SU-DHL-6 (cell line): ENCODE measurements around the gene SLC9A6.

ENCODE experiments used
- H2AFZ ChIP-seq: fragments of 200-600 bp; sonication (generic); 2 replicates; pipeline ENCODE4 v1.6.1; 2014; ENCODE audit warnings: low read depth, mild to moderate bottlenecking, moderate library complexity, mixed read lengths, antibody characterized with exemption, low read length; ENCODE audit not compliant: severe bottlenecking
- H3F3A ChIP-seq: fragments of 200-600 bp; shearing (Covaris generic); 2 replicates; pipeline ENCODE4 v1.6.0; 2016; ENCODE audit warnings: antibody characterized with exemption, mild to moderate bottlenecking; ENCODE audit not compliant: insufficient read depth
- H3K27ac ChIP-seq: fragments of 200-600 bp; sonication (generic); 2 replicates; pipeline ENCODE4 v1.5.1; 2016; ENCODE audit warnings: low read depth, mild to moderate bottlenecking, low read length, moderate library complexity, mixed read lengths
- H3K27me3 ChIP-seq: fragments of 200-600 bp; sonication (generic), shearing (Covaris generic); 2 replicates; pipeline ENCODE4 v1.6.0; 2014; ENCODE audit warnings: mild to moderate bottlenecking, low read length
- H3K36me3 ChIP-seq: fragments of 200-600 bp; sonication (generic); 2 replicates; pipeline ENCODE4 v1.6.1; 2014; ENCODE audit warnings: mild to moderate bottlenecking, low read length, mixed read lengths
- H3K4me2 ChIP-seq: fragments of 300-600, 200-600 bp; shearing (Covaris generic), sonication (generic); 2 replicates; pipeline ENCODE4 v1.6.0; 2014; ENCODE audit warnings: low read length, low read depth, mild to moderate bottlenecking; ENCODE audit not compliant: poor library complexity, severe bottlenecking
- H3K4me3 ChIP-seq: fragments of 200-600 bp; sonication (generic); 2 replicates; pipeline ENCODE4 v1.5.1; 2014; ENCODE audit warnings: antibody characterized with exemption, low read length, mild to moderate bottlenecking, mixed read lengths; ENCODE audit not compliant: insufficient read depth, poor library complexity, severe bottlenecking
- H3K79me2 ChIP-seq: fragments of 200-600 bp; sonication (generic); 2 replicates; pipeline ENCODE4 v1.6.1; 2014; ENCODE audit warnings: mild to moderate bottlenecking, low read length, moderate library complexity; ENCODE audit not compliant: insufficient read depth
- H3K9ac ChIP-seq: fragments of 200-600 bp; sonication (generic); 2 replicates; pipeline ENCODE4 v1.7.0; 2014; ENCODE audit warnings: mild to moderate bottlenecking, low read length
- H3K9me2 ChIP-seq: fragments of 200-600 bp; sonication (generic); replicated peaks from 2 replicates; pipeline ENCODE4 v1.6.1; 2014; ENCODE audit warnings: low read length; ENCODE audit not compliant: insufficient read depth
- H3K9me3 ChIP-seq: fragments of 200-600 bp; sonication (generic); 2 replicates; pipeline ENCODE4 v1.6.1; 2014; ENCODE audit warnings: low read length, mixed read lengths; ENCODE audit not compliant: insufficient read depth
- H4K20me1 ChIP-seq: fragments of 200-600 bp; sonication (generic); 2 replicates; pipeline ENCODE4 v1.6.1; 2014; ENCODE audit warnings: low read depth, mild to moderate bottlenecking, antibody characterized with exemption, low read length, moderate library complexity, mixed read lengths
- CTCF ChIP-seq: fragments of 200-600 bp; sonication (generic); IDR thresholded peaks from one replicate; pipeline ENCODE4 v1.5.1; 2017; ENCODE audit warnings: antibody characterized with exemption, mild to moderate bottlenecking, low read length, moderate library complexity; ENCODE audit not compliant: insufficient read depth, poor library complexity, severe bottlenecking
- EZH2phosphoT487 ChIP-seq: fragments of 200-600 bp; sonication (generic), shearing (Covaris generic); conservative IDR thresholded peaks from 2 replicates; pipeline ENCODE4 v1.6.1; 2018; ENCODE audit warnings: mild to moderate bottlenecking, antibody characterized with exemption, low read length, moderate library complexity, mixed read lengths

Gene SLC9A6

GRCh38 chrX:136051611-136052010 is 66.4 kb downstream of the SLC9A6 start:
- H3K4me2 ChIP-seq: no peak overlapping the region
- H3K79me2 ChIP-seq: no peaks in the 10 kb centered on the region
- no peaks in the 10 kb centered on the region for H3K9me3 ChIP-seq
- H3K27ac ChIP-seq: no peak overlapping the region
- no peaks in the 10 kb centered on the region for H3F3A ChIP-seq
- no peak overlapping the region for H3K9ac ChIP-seq
- H2AFZ ChIP-seq: no peak overlapping the region
- no peaks in the 10 kb centered on the region for H3K9me2 ChIP-seq
- H3K36me3 ChIP-seq: no peaks in the 10 kb centered on the region
- H4K20me1 ChIP-seq: no peaks in the 10 kb centered on the region
- no peak overlapping the region for H3K4me3 ChIP-seq
- TF ChIP-seq CTCF (no peak), EZH2phosphoT487 (no peak)
- no peaks in the 10 kb centered on the region for H3K27me3 ChIP-seq

- no peaks in the 10 kb centered on the region for H3F3A ChIP-seq
- H3K4me2 ChIP-seq: no peak overlapping the region
- H3K9me2 ChIP-seq: no peaks in the 10 kb centered on the region
- H2AFZ ChIP-seq: no peak overlapping the region
- no peak overlapping the region for H3K4me3 ChIP-seq
- no peaks in the 10 kb centered on the region for H3K9me3 ChIP-seq
- no peaks in the 10 kb centered on the region for H3K79me2 ChIP-seq
- no peaks in the 10 kb centered on the region for H4K20me1 ChIP-seq
- H3K27me3 ChIP-seq: no peaks in the 10 kb centered on the region
- H3K27ac ChIP-seq: no peak overlapping the region
- no peaks in the 10 kb centered on the region for H3K36me3 ChIP-seq
- TF ChIP-seq EZH2phosphoT487 (no peak), CTCF (no peak)
- no peak overlapping the region for H3K9ac ChIP-seq
Observed at GRCh38 chrX:136055651-136056221, 70.5 kb downstream of the SLC9A6 start.

GRCh38 chrX:136057567-136057966 is 72.3 kb downstream of the SLC9A6 start:
- Histone ChIP-seq H2AFZ (no peak overlapping the region), H4K20me1 (no peaks in the 10 kb centered on the region), H3K4me3 (no peak overlapping the region), H3K9ac (no peak overlapping the region), H3K36me3 (no peaks in the 10 kb centered on the region), H3K9me3 (no peaks in the 10 kb centered on the region), H3K27me3 (no peaks in the 10 kb centered on the region), H3K9me2 (no peaks in the 10 kb centered on the region), H3K4me2 (no peak overlapping the region), H3F3A (no peaks in the 10 kb centered on the region), H3K79me2 (no peaks in the 10 kb centered on the region), H3K27ac (no peak overlapping the region)
- TF ChIP-seq EZH2phosphoT487 (no peak), CTCF (no peak)
